NB4 (cell line): Measurements from ENCODE around the gene RGS9.

Source experiments
- MYC ChIP-seq: IDR thresholded peaks from 2 replicates; pipeline ENCODE4 v1.6.1; 2011; ENCODE audit warnings: low read depth, low read length
- POLR2A ChIP-seq: IDR thresholded peaks from 2 replicates; pipeline ENCODE4 v1.6.1; 2011; ENCODE audit warnings: mild to moderate bottlenecking; ENCODE audit not compliant: insufficient read length; ENCODE audit errors: extremely low read depth
- TF ChIP-seq, protein P1 (sequence below): IDR thresholded peaks from one replicate; pipeline ENCODE4 v1.5.1; 2012; ENCODE audit warnings: low read depth, low read length
- TF ChIP-seq, protein P2 (sequence below): IDR thresholded peaks from 2 replicates; pipeline ENCODE4 v1.6.1; 2011; ENCODE audit warnings: low read depth, low read length

DNA sequence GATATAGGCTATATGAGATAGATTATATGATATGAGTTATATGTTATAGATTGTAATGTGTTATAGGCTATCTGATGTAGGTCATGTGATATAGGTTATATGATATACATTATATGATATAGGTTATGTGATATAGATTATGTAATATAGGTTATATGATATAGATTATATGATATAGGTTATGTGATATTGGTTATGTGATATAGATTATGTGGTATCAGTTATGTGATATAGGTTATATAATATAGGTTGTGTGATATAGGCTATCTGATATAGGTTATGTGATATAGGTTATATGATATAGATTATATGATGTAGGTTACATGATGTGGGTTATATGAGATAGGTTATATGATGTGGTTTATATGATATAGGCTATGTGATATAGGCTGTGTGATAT, 68.5 kb downstream of the RGS9 start:
- TF ChIP-seq, protein P1, sequence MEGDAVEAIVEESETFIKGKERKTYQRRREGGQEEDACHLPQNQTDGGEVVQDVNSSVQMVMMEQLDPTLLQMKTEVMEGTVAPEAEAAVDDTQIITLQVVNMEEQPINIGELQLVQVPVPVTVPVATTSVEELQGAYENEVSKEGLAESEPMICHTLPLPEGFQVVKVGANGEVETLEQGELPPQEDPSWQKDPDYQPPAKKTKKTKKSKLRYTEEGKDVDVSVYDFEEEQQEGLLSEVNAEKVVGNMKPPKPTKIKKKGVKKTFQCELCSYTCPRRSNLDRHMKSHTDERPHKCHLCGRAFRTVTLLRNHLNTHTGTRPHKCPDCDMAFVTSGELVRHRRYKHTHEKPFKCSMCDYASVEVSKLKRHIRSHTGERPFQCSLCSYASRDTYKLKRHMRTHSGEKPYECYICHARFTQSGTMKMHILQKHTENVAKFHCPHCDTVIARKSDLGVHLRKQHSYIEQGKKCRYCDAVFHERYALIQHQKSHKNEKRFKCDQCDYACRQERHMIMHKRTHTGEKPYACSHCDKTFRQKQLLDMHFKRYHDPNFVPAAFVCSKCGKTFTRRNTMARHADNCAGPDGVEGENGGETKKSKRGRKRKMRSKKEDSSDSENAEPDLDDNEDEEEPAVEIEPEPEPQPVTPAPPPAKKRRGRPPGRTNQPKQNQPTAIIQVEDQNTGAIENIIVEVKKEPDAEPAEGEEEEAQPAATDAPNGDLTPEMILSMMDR = no peak
- TF ChIP-seq POLR2A (no peak), MYC (no peak)
- TF ChIP-seq, protein P2, sequence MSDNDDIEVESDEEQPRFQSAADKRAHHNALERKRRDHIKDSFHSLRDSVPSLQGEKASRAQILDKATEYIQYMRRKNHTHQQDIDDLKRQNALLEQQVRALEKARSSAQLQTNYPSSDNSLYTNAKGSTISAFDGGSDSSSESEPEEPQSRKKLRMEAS = no peak
